ENCODE data around the gene VCP.

- TF ChIP-seq CTCF (conservative IDR thresholded peaks at IDR 0.05; ENCODE audit: low read length), result no peak
- no peak for TF ChIP-seq EZH2phosphoT487 (IDR thresholded peaks at IDR 0.05; ENCODE audit: borderline replicate concordance)
These were observed 4.4 kb upstream of the VCP start for GRCh38 chr9:35076848-35077247.

Measured in Loucy (cell line).